Glomerular visceral epithelial cell (primary cell): Measurements from ENCODE around the gene SNAPC4.

Experiments used
- DNase-seq: peaks from one replicate; pipeline ENCODE4 v3.0.0-alpha.2; 2016; ENCODE audit errors: extremely low spot score

The SNAPC4 gene

GRCh38 chr9:136372561-136373299, 27.2 kb downstream of the SNAPC4 start:
- peak; percentile 91 for DNase-seq

GRCh38 chr9:136372006-136372405, 28.0 kb downstream of the SNAPC4 start:
- DNase-seq, result no peak

- DNase-seq, result no peak
Observed at GRCh38 chr9:136371533-136371880, 28.5 kb downstream of the SNAPC4 start.

GRCh38 chr9:136370687-136371532, 29.1 kb downstream of the SNAPC4 start:
- no peak for DNase-seq

GRCh38 chr9:136370037-136370436, 29.9 kb downstream of the SNAPC4 start:
- DNase-seq, result no peak

- DNase-seq, result no peak
Observed at GRCh38 chr9:136368190-136368589, 31.8 kb downstream of the SNAPC4 start.

- DNase-seq, result no peak
Observed at GRCh38 chr9:136367296-136368145, 32.4 kb downstream of the SNAPC4 start.

GRCh38 chr9:136366826-136367225, 33.1 kb downstream of the SNAPC4 start:
- DNase-seq, result no peak

GRCh38 chr9:136365775-136366222, 34.2 kb downstream of the SNAPC4 start:
- no peak for DNase-seq

- no peak for DNase-seq
Observed at GRCh38 chr9:136364942-136365774, 34.8 kb downstream of the SNAPC4 start.

GRCh38 chr9:136363949-136364748, 35.8 kb downstream of the SNAPC4 start:
- DNase-seq, result no peak

- peak; percentile 97 for DNase-seq
Observed at GRCh38 chr9:136363106-136363948, 36.6 kb downstream of the SNAPC4 start, which contains the start of gene DNLZ. Gene DNLZ (minus strand): TSS chr9:136363744. CDS start chr9:136363714, 30 bp downstream.

- no peak for DNase-seq
Observed at GRCh38 chr9:136362450-136362784, 37.6 kb downstream of the SNAPC4 start.

- DNase-seq, result no peak
Observed at GRCh38 chr9:136361754-136362449, 38.1 kb downstream of the SNAPC4 start.

GRCh38 chr9:136361047-136361753, 38.8 kb downstream of the SNAPC4 start:
- DNase-seq, result no peak

GRCh38 chr9:136359774-136360718, 39.9 kb downstream of the SNAPC4 start:
- DNase-seq, result no peak

GRCh38 chr9:136358888-136359287, 41.1 kb downstream of the SNAPC4 start:
- DNase-seq, result no peak
